Measurements from ENCODE around the gene KBTBD12. TPM values are rescaled to one million over a fixed set of nuclear protein-coding genes. Genes with fewer than 3 reads are reported as not detected.
"Not testable (repeated sequence)": the region's sequence is repeated elsewhere in the genome, so short reads cannot be mapped to it uniquely, and the experiment has no call there.

KBTBD12 gene
- total RNA-seq, 1 experiment from 2014 or later = not detected

DNA sequence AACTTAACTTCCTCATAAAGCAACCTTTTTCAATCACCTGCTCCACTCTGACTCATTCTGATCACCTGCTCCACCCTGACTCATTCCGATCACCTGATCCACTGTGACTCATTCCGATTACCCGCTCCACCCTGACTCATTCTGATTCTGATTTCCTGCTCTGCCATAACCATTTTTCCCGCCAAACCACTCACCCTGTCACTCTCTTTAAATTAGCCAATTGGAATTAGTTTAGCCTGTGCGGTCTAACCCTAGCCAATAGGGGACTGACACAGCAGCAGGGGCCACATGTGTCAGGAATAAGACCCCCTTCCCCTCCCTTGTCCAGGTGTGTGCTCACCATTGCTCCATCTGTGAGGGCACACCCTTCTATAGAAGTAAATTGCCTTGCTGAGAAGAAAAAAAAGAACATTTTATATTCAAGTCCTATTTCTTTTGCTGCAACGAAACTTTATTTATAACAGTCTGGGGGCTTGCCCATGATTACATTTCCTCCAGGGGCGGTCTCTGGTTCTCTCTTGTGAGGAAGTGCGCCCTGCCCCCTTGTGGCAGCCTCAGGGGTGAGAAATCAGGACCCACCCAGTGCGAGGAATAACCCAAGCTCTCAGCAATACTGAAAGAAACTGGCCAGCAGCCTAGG is 24.3 kb upstream of the KBTBD12 start:
- H3K36me3 ChIP-seq (ENCODE audit: control insufficient read depth in 1 of 2, insufficient read depth in 2 of 2, low read length in 2 of 2); CTCF ChIA-PET; intact Hi-C loops (cut with micrococcal nuclease); H3K9me2 ChIP-seq (ENCODE audit: insufficient read depth); H3K27me3 ChIP-seq (ENCODE audit: insufficient read depth, low read length); H2AFZ ChIP-seq (ENCODE audit: low read depth, low read length, poor library complexity, severe bottlenecking); POLR2A ChIA-PET; BruUV-seq (replicated peaks); RAD21 ChIA-PET (ENCODE audit: low non-redundant PET in 1 of 2, low total read pairs in 2 of 2, uncharacterized antibody in 2 of 2, unreplicated experiment in 2 of 2); H3K9ac ChIP-seq (ENCODE audit: low read length); H3K79me2 ChIP-seq (ENCODE audit: insufficient read depth, low read length); H4K20me1 ChIP-seq (ENCODE audit: insufficient read depth): not testable (repeated sequence)
- TF ChIP-seq CTCF (IDR thresholded peaks at IDR 0.05 in 2 of 3, conservative IDR thresholded peaks at IDR 0.05 in 1 of 3; ENCODE audit: borderline replicate concordance in 1 of 3, insufficient read depth in 1 of 3, low read depth in 2 of 3, low read length in 2 of 3) (peak in 2 of 3 experiments; percentile 28 to 44; a peak in 3 of 6 replicates), FOSL1 (IDR thresholded peaks at IDR 0.05; ENCODE audit: low read depth) (peak; percentile 91), JUND (IDR thresholded peaks at IDR 0.05) (peak; percentile 86), CBX3 (IDR thresholded peaks at IDR 0.05; ENCODE audit: low read depth) (peak; percentile 92), SP1 (IDR thresholded peaks at IDR 0.05; ENCODE audit: low read depth) (peak; percentile 41), CEBPB (IDR thresholded peaks at IDR 0.05; ENCODE audit: low read depth) (0 out of 2 replicates have a peak, but pooled peaks have one; percentile 21), SRF (IDR thresholded peaks at IDR 0.05; ENCODE audit: low read depth) (peak; percentile 59)
- TF ChIP-seq, protein P1, sequence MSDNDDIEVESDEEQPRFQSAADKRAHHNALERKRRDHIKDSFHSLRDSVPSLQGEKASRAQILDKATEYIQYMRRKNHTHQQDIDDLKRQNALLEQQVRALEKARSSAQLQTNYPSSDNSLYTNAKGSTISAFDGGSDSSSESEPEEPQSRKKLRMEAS (IDR thresholded peaks at IDR 0.05) = peak; percentile 57
- H3K9me3 ChIP-seq (ENCODE audit: control insufficient read depth in 1 of 2, insufficient read depth in 1 of 2, low read depth in 1 of 2, low read length in 2 of 2) = peaks cover 7 to 22% of the 10 kb centered on the region in 2 experiments; a peak in 2 of 4 replicates
- 0 out of 2 replicates have a peak overlapping the region, but pooled peaks have one; percentile 6 for H3K27ac ChIP-seq (ENCODE audit: low read depth, low read length)
- ATAC-seq (peak; percentile 83), DNase-seq (ENCODE audit: low read depth, low spot score) (peak; percentile 82)
- peak overlapping the region in 1 of 2 experiments; percentile 10; a peak in 1 of 4 replicates for H3K4me3 ChIP-seq (replicated peaks in 1 of 2; ENCODE audit: low read depth in 1 of 2, low read length in 2 of 2)
- H3K4me1 ChIP-seq (ENCODE audit: control insufficient read depth in 1 of 2, insufficient read depth in 2 of 2, low read length in 2 of 2) = peaks cover 0 to 16% of the 10 kb centered on the region in 2 experiments; a peak in 2 of 4 replicates
- H3K4me2 ChIP-seq (ENCODE audit: low read length) = 0 out of 2 replicates have a peak overlapping the region, but pooled peaks have one; percentile 18

All from HCT116 (cell line).